Limb (tissue), 2 donors: ENCODE data around the gene RBPJL.

Experiments used
- DNase-seq, 2 donors: peaks; one replicate each; pipeline ENCODE4 v3.0.0-alpha.2; 2016; ENCODE audit errors: extremely low spot score in 2 of 2

The RBPJL gene, protein sequence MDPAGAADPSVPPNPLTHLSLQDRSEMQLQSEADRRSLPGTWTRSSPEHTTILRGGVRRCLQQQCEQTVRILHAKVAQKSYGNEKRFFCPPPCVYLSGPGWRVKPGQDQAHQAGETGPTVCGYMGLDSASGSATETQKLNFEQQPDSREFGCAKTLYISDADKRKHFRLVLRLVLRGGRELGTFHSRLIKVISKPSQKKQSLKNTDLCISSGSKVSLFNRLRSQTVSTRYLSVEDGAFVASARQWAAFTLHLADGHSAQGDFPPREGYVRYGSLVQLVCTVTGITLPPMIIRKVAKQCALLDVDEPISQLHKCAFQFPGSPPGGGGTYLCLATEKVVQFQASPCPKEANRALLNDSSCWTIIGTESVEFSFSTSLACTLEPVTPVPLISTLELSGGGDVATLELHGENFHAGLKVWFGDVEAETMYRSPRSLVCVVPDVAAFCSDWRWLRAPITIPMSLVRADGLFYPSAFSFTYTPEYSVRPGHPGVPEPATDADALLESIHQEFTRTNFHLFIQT

DNA sequence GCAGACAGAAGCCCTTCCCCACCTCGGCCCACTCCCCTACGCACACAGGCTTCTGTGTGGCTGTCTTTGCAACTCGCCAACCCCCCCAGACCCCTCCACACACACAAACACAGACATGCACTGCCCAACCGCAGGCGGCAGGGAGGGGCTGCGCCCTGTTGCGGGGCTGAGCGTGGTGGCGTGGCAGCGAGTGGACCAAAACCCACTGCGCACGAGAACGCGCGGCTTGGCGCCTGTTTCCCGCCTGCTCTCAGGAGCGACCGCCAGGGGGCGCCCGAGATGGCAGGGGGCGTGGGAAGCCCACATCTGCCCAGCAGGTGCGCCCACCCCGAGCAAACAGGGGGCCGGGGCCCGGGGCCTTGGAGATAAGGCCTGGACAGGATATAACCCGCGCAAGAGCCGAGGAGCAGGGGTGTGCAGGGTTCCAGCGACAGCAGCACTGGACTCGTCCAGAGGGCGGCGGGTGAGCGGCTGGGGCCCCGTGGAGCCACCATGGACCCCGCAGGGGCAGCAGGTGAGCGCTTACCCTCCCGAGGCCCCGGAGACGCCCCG is at the start of gene RBPJL:
Gene RBPJL, plus strand, starts transcription at position 410 of the 552 bp plus-strand sequence. Its CDS starts 83 bp downstream, at position 493.
- peak in 1 of 2 donors; percentile 65 for DNase-seq

DNA sequence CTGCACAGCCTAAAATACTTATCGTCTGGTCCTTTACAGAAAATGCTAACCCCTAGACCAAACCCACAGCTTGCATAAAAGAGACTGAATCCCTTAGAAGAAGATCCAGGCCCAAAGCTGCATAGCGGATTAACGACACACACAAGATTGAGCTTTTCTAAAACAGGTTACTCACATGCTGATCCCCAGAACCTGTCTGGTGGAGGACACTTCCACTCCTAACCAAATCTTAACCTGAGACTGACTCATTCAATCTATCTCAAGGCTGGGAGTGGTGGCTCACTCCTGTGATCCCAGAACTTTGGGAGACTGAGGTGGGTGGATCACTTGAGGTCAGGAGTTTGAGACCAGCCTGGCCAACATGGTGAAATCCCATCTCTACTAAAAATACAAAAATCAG is 49.5 kb upstream of the RBPJL start:
- no peak for DNase-seq

DNA sequence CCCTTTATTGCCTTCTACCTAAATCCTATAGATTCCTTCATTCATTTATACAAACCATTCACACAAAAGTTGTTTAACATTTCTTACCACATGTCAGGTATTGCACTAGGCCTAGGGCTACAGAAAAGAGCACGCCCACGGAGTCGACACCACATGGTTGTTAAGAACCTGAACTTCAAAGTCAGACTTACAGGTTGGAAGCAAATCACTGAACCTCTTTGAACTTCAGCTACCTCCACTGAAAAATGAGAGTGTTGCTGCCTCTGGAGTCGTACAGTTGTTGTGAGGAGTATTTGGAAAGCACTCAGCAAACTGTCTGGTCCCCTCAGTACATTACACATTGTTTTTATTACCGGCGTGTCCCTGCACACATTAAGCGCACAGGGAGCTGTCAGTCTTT is 48.9 kb upstream of the RBPJL start:
- DNase-seq, result no peak

DNA sequence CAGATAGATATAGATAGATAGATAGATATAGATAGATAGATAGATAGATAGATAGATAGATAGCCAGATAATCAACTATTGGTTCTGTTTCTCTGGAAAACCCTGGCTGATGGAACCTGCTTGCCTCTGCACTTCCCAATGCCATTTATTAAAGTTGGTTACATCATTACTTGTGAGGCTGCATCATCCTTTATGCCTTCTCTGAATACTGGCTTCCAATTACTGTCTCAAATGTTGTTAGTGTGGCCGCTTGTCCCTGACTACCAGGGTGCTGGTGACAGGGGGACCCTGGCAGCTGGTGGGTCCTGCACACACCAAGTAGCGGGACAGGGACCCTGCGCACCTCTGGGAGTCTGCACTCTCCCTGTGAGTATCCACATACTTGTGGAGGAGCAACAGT is 48.4 kb upstream of the RBPJL start:
- DNase-seq, result no peak

DNA sequence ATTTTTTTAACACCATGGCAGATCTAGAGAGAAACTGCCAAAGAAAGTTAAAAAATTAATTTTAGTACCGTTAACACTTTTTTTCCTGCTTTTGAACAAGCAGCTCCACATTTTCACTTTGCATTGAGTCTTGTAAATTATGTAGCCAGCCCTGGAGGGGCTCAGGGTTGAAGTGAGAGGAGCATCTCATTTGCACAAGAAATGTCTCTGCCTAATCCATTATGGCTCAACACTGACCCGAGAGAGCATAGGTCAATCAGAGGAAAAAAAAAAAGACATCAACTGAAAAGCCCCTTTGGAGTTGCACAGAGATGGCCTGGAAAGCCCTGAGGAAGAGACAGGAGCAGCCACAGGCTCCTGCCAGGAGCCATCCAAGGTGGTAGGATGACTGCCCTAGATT is 48.0 kb upstream of the RBPJL start:
- DNase-seq, result no peak

DNA sequence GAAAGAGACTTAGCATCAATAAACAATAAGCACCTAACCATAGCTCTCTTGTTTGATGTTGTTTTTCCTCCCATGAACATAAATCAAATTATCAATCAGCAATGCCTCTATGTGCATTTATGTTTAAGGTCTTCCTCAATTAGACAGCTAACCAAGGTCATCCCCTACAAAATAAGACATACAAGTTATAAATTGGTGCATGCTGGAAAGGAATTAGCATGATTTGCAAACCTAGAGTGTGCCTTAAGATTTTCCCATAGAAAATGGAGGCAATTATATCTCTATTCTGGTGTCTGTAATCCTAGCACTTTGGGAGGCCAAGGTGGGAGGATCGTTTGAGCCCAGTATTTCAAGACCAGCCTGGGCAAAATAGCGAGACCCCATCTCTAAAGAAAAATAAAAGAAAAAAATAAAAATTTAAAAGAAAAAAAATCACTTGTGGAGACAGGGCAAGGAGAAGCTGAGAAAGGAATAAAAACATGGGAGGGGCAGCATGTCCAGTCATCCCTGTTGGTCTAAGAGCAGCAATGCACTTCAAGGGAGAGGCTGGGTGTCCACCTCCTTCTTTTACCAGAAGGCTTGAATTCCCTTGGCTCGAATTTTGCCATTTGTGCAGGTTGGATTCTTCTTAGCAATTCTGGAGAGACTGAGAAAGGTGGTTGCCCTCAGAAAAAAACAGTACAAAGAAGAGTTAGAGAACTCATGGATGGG is 42.9 kb upstream of the RBPJL start:
- DNase-seq, result no peak

DNA sequence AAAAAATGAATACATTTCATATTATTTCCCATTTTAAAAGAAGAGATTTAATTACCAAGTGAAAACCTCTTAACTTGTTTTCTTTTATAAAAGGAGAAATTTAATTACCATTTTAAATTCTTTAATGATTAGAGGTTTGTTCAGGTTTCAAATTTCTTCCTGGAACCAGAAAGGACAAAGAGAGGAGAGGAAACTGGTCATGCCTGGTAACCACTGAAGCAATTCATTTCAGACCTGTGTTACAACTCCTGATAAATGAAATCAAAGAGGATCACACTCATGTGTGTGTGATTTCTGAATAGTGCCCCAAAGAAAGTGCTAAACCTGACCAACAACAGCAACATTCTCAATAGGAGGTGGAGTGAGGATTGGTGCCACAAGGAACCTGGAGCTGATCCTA is 39.7 kb upstream of the RBPJL start:
- no peak for DNase-seq

DNA sequence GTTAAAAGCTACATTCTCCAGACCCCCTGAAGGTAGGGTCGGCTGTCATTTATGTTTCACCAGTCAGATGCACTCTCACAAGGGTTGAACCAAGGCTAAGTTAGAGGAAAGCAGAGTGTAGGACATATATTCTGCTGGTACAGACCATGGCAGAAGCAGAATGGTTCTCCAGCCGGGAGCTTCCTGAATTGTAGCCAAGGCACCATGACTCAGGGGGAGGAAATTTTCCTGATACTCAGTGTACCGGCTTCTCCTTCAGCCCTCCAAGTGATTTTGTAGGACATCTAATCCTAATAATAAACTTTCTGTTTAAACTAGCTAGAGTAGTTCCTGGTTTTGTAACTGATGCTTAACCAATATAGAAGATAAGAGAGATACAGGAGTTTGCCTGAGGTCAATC is 38.1 kb upstream of the RBPJL start:
- no peak for DNase-seq

DNA sequence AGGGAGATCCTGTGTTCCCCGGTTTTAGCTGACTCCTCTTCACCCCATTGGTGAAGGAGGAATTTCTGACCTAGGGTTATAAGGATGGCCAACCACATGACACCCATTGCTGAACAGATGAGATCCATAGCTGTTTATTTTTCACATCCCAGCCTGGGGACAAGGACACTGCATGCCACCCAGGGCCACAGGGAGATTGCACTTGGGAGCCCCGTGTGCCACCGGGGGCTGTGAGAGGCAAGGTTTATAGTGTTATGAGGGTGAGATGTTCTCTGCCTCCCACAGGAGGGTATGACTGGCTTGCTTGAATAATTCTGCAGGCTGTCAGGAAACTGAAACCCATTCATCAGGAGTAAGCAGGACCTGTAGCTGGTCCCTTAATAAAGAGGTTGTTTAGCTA is 37.6 kb upstream of the RBPJL start:
- DNase-seq, result no peak

DNA sequence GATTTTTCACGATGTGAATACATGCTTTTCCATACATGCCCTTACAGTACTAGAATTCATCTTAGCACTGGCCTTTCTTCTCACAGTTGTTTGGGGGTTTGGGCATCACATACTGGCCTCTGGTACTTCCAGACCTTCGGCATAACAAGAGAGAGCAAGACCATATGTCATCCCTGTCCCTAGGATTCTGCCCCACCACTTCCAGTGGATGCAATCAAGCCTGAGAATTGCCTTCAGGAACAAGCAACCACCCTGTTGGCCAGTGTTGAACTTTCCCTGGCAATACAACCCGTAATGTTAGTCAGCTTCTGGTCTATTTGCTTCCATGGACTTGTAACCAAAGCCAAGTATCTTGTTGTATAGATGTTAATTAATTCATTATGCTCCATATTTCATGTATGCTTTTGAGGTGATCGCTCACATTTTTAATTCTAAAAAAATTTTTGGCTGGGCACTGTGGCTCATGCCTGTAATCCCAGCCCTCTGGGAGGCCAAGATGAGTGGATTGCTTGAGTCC is 36.8 kb upstream of the RBPJL start:
- no peak for DNase-seq

DNA sequence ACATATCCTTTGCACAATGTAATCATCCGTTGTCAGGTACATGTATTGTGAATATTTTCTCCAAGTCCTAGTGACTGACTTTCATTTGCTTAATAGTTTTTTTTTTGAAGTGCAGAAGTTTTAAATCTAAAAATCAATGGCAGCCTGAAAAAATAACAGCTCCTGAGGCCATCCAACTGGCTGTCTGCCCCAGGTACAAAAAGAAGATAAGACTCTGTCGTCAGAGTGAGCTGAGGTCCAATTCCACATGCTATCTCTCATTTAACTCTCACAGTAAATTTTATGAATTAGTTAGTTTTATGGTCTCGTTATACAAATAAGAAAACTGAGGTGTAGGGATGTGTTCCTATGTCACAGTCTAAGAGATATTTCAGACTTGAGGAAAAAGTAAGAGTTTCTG is 31.3 kb upstream of the RBPJL start:
- DNase-seq, result no peak

DNA sequence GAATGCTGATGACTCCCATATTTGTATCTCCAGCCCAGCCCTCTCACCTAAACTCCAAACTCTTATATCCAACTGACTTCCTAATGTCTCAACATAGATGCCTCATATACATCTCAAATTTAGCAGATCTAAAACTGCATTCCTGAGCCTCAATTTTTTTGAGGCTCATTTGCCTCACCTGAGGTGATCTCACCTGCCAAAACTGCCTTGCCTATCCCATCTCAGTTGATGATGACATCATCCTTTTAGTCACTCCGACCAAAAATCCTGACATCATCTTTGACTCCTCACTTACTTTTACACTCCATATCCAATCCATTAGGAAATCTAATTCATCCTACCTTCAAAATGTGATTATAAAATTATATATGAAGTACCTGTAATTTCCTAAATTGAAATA is 26.6 kb upstream of the RBPJL start:
- DNase-seq, result no peak

DNA sequence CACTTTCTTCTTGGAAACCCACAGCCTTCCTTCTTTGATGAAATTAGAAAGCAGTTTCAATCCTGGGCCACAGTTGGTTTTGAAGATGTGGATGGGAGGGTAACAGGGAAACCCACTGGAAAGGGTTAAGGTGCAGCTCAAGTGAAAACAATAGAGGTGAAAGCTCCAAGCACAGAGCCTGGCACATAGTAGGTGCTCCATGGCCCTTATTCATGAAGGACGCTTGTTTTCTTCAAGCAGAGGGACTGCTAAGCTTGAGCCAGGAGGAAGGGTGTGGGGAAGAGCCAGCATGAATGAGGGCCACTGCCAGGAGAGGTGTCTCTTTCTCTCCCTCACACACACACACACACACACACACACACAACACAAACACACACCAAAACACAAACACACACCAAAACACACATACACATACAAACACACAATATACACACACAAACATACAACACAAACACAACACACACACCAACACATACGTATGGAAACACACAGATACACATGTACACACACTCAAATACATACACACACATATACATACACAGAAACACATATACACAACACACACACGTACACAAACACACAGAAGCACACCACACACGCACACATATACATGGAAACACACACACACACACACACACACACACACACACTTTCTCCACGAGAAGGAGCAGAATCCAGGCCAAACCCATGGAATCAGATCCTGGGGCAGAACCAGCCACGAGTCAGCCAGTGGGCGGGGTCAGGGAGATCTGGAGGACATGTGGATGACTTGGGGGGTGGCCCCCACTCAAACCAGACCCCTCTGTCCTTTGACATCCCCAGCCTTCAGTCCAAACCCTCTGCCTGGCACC is 23.7 kb upstream of the RBPJL start:
- no peak for DNase-seq

DNA sequence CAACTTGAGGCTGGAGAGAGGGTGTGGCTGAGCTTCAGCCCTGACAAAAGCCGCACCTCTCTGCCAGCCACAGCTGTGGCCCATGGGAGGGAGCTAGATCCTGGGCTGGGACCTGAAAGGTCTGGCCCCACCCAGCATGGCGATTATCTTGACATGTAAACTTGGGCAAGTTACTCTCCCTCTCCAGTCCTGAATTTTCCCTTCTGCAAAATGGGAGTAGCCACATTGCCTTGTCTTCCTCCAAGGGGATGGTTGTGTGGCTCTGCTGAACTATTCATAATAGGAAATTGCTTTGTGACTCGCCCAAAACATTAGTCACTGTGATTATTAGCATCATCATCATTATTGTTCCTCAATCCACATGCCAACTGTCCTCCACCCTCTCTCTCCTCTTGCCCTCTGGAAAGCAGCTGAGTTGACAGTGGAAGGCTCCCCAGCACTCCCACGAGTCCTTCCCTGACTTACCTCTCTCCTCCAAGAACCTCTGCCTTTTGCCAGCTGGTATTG is 23.0 kb upstream of the RBPJL start:
- DNase-seq, result no peak

DNA sequence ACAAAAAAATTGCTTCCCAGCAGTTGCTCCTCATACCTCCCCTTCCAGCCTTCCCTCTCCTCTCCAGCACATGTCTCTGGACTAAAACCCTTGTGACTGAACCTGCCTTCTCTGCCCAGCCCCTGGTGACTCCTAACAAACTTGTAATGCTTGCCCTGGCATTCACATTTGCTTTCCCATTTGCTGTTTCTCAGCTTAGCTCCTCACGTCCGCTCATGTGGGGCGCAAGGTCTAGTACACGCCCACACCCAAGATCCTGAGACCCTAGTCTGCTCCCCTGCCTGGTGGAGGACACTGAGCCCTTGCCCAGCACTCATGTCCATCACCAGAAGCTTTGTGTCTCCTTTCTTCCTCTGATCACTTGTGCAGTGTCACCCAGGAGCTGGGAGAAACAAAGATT is 18.3 kb upstream of the RBPJL start:
- DNase-seq, result no peak

DNA sequence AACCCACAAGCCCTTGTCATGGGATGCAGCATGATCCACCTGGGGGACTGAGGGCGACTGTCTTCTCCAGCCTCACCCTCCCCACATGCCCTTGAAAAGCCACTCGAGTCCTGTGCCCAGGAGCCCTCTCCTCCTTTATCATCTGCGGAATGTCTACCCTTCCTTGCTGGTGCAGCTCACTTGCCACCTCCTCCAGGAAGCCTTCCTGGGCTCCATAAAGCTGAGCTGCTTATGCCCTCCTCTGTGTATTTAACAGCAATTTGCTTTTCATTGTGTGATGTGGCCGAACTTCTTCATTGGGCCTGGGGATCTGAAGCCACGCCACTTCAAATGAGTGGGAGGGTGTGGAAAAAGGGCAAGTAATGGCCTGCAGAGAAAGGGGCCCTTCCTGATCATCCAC is 17.8 kb upstream of the RBPJL start:
- DNase-seq, result no peak

DNA sequence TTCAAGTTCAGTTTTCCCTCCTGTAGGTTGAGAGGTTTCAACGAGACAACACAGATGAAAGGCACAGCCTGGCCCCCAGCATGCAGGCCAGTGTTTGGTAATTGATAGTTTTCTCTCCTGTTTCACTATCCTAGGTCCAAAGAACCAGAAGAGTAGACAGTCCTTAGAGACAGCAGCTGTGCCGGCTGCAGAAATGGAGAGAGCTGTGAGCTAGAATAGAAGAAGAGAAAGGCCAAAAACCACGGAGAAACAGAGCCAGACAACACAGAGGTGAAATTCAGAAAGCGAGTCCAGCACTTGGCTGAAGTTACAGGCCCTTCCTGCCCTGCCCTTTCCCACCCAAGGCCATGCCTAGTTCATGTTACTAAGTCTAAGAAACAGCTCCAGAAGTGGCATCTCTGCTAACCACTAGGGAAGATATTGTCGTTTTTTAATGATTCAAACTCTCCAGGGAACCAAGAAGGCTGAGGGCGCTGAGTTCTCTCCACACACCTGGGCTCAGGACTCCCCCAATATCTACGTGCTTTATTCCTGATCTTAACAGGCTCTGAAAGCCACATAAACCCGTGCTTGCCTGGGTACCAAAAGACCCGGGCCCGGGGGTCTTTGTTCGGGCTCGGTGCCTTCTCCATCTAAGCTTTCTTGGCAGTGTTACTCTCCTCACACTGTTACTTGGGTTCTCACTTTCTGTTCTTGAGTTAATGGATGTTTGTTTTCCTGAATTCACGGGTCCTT is 16.5 kb upstream of the RBPJL start:
- no peak for DNase-seq

DNA sequence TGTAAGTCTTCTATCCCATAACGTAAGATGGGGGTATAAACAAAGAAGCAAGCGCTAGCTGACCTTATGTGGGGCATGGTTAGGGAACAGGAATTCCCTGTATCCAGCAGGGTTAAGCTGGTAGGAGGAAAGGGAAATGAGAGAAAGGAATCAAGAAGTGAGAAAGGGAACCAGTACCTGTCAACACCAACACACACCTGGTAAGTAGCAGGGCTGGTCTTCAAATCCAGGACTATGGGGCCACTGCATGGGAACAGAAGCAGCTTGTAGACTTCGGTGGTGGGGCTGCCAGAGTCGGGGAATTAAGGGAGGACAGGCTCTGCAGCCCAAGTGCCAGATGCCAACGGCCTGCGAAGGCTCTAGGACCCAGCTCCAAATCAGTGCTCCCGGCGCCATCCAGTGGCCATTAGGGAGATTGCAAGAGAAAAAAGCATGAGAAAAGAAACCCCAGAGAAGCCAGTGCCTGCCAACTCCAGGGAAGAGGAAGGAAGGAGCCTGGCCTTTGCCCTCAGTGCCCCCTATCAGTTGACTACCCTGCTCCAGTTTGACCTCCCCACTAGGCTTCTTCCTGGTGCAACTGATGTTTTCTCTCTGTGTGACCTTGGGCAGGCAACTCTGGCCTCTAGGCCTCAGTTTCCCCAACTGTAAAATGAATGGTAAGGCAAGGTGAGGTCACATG is 15.8 kb upstream of the RBPJL start:
- peak; percentile 77 to 86 for DNase-seq

DNA sequence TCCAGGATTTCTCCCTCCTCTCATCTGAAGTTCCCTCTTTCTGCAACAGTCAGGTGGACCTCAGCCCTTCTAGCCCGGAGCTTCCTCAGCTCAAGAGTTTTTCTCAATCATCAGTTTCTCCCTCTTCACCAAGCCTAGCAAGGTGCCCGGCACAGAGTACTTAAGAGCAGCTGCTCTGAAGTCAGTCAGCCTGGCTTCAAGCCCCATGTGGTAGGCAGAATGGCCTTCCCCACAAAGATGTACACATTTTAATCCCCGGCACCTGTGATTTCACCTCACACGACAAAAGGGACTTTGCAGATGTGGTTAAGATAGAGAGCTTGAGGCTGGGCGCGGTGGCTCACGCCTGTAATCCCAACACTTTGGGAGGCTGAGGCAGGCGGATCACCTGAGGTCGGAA is 15.1 kb upstream of the RBPJL start:
- no peak for DNase-seq

DNA sequence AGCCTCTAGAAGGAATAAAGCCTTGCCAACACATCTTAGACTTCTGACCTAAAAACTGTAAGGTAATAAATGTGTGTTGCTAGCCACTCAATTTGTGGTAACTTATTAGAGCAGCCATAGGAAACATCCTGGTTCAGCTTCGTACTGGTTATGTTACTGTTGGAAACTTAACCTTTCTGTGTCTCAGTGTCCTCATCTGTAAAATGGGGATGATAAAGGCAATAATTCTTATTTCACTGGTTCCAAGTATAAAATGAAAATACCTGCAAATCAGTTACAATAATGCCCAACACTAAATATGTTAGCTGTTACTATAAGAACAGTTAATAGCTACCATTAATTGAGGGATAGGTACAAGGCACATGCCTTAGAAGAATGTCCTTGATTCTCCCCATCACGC is 14.3 kb upstream of the RBPJL start:
- no peak for DNase-seq
